Astrocyte of the cerebellum (primary cell): ENCODE data around the gene ADGRF5.

Experiments used
- DNase-seq: peaks from one replicate; pipeline ENCODE4 v3.0.0-alpha.2; 2011; ENCODE audit warnings: low read depth
- H3K4me3 ChIP-seq: 2 replicates; pipeline ENCODE4 v1.5.1; 2011; ENCODE audit warnings: mild to moderate bottlenecking, low read depth, low read length, moderate library complexity
- in situ Hi-C: cut with HindIII; loops from 2 replicates; pipeline ENCODE4 v1.10.0; 2017; ENCODE audit warnings: low sequenced_read_pairs
- TF ChIP-seq, protein P1 (sequence below): IDR thresholded peaks from 2 replicates; pipeline ENCODE4 v1.5.1; 2012; ENCODE audit warnings: low read length, low read depth, moderate library complexity, mild to moderate bottlenecking; ENCODE audit errors: missing control alignments

Gene ADGRF5, protein sequence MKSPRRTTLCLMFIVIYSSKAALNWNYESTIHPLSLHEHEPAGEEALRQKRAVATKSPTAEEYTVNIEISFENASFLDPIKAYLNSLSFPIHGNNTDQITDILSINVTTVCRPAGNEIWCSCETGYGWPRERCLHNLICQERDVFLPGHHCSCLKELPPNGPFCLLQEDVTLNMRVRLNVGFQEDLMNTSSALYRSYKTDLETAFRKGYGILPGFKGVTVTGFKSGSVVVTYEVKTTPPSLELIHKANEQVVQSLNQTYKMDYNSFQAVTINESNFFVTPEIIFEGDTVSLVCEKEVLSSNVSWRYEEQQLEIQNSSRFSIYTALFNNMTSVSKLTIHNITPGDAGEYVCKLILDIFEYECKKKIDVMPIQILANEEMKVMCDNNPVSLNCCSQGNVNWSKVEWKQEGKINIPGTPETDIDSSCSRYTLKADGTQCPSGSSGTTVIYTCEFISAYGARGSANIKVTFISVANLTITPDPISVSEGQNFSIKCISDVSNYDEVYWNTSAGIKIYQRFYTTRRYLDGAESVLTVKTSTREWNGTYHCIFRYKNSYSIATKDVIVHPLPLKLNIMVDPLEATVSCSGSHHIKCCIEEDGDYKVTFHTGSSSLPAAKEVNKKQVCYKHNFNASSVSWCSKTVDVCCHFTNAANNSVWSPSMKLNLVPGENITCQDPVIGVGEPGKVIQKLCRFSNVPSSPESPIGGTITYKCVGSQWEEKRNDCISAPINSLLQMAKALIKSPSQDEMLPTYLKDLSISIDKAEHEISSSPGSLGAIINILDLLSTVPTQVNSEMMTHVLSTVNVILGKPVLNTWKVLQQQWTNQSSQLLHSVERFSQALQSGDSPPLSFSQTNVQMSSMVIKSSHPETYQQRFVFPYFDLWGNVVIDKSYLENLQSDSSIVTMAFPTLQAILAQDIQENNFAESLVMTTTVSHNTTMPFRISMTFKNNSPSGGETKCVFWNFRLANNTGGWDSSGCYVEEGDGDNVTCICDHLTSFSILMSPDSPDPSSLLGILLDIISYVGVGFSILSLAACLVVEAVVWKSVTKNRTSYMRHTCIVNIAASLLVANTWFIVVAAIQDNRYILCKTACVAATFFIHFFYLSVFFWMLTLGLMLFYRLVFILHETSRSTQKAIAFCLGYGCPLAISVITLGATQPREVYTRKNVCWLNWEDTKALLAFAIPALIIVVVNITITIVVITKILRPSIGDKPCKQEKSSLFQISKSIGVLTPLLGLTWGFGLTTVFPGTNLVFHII (N-terminal part only)

DNA sequence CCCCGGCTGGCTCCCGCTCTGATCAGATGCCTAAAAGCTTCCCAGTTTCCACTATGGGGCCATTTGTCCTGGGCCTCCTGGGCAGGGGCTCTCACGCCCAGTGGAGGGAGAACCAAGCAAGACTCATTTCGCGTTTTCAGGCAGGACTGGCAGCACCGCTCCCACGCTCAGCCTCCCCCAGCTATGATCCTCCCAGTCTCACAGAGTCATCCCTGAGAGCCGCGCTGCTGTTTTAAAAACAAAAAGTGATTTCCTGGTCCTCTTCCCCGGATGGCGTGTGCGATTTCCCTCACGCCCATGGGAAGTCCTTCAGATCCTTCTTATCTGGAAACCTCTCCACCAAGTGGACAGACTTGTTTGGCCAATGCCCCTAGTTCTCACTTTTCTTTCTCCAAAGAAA is at the start of gene ADGRF5:
ADGRF5 (minus strand) TSS at position 208 of the 400 bp plus-strand sequence. CDS start 15,176 bp downstream, outside the sequence.
- TF ChIP-seq, protein P1, sequence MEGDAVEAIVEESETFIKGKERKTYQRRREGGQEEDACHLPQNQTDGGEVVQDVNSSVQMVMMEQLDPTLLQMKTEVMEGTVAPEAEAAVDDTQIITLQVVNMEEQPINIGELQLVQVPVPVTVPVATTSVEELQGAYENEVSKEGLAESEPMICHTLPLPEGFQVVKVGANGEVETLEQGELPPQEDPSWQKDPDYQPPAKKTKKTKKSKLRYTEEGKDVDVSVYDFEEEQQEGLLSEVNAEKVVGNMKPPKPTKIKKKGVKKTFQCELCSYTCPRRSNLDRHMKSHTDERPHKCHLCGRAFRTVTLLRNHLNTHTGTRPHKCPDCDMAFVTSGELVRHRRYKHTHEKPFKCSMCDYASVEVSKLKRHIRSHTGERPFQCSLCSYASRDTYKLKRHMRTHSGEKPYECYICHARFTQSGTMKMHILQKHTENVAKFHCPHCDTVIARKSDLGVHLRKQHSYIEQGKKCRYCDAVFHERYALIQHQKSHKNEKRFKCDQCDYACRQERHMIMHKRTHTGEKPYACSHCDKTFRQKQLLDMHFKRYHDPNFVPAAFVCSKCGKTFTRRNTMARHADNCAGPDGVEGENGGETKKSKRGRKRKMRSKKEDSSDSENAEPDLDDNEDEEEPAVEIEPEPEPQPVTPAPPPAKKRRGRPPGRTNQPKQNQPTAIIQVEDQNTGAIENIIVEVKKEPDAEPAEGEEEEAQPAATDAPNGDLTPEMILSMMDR = no peak
- in situ Hi-C loops = no loop called here
- no peak within 1 kb of the TSS for H3K4me3 ChIP-seq
- no peak for DNase-seq

DNA sequence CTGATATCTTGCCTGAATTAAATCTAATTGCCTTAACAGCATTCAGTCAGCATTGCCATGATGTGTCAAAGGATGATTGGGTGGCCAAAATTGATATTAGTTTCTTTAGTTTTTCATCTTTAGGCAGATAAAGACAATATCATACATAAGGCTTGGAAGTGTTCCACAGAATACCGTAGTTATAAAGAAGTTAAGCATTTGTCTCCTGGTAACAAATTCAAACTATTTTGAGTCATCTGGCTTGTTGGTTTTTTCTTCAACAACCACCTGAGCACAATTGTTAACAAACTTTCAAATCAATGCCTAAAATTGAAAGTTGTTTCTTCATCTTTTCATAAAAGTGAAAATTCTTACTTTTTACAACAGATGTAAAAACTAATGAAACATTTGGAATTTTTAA is 47.5 kb upstream of the ADGRF5 start:
- in situ Hi-C loops = no loop called here
- DNase-seq = no peak
- no peak overlapping the region for H3K4me3 ChIP-seq
- TF ChIP-seq, protein P1 = no peak

DNA sequence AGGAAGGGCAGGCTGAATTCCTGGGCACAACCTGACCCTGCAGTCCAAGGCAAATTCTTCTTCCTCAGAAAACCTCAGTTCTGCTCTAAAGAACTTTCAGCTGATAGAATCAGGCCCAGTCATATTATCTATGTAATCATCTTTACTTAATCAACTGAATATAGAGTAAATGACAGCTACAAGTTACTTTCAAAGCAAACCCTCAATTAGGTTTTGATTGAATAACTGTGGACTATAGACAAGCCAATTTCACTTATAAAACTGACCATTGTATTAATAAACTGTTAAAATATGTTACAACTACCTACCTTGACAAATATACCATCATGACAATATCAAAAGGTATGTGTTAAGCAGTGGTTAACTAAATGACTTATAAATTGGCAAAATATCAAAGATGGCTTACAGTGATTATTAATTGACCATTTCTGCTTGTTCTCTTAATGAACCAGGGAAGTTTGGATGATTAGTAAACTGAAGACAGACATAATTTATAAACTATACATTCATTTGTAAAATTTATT is 46.1 kb upstream of the ADGRF5 start:
- TF ChIP-seq, protein P1 = no peak
- in situ Hi-C loops = no loop called here
- H3K4me3 ChIP-seq = no peak overlapping the region
- DNase-seq = no peak

DNA sequence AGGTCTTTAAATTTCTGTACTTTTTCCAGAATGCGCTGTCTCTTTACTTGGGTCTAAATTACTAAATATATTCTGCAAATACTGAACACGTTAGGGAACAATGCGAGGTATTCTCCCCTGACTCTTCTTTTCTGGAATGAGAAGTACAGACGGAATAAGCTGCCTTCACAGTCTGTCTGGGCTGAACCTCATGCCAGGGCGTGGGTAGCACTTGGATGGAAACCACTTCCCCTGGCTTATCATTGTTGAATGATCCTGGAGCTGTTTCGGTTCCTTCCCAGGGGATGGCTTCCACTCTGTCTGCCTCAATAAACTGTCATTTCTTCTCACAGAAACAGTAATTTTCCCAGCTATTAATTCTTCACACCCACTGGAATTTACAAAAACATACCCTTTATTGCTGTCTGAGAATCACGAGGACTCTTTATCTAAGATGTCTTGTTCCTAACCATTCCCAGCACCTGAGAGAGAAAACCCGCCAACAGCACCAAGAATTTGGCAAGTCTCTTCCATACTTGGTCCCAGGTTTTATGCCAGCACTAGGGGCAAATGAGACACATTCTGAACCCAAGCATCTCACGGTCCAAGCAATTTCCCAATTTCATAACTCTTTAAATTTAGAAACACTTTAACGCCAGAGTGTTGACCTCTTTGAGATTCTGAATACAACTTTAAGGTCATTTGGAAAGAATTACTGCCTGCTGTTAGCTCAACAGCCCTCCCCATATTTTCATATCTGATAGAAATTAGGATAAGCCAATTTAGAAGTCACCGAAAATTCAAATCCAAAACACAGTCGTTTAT is 43.2 kb upstream of the ADGRF5 start:
- H3K4me3 ChIP-seq = no peak overlapping the region
- DNase-seq = no peak
- in situ Hi-C loops = no loop called here
- TF ChIP-seq, protein P1 = no peak

DNA sequence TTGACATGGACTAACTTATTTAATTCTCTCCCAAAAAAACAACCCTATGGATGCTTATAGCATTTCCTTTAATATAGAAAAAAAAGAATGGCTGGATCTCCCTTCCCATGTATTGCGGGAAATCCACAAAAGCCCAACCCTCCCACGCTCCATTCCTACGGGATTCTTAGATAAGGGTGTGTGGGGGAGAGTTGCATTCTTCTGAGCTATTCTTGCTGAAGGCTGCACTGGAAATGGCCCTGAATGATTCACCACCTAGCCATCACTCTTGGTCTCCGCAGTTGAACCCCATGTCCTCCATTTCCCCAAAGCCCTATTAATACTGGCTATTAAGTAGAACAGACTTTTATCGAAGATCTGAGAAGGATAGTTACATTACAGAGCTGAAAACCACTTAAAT is 41.9 kb upstream of the ADGRF5 start:
- TF ChIP-seq, protein P1 = no peak
- in situ Hi-C loops = no loop called here
- H3K4me3 ChIP-seq = no peak overlapping the region
- no peak for DNase-seq
